ENCODE data around the gene ZBTB17. TPM values are rescaled to one million over a fixed set of nuclear protein-coding genes. Genes with fewer than 3 reads are reported as not detected.

The ZBTB17 gene
- total and polyA plus RNA-seq, 2 of the 8 experiments (the other 6 are each of a cell fraction or from before 2014, with no cell fraction given): 24.7 to 36.2 TPM

DNA sequence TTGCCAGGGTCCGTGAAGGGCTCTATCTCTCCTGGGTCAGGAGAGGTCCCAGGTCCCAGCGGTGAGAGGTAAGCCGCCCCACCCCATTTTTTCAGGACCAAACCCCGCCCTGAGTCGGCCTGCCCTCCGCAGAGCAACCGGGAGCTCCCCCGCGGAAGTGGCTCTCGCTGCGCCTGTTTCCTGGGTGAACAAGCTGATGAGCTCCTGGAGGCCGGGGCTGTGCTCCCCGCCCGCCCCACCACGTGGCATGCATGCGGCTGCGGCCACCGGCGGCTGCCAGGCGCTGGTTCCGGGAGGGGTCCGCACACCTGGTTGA, 32.0 kb downstream of the ZBTB17 start:
- H3K27ac ChIP-seq (ENCODE audit: low read depth, low read length): no peak overlapping the region
- H3K18ac ChIP-seq (ENCODE audit: extremely low read depth, low read length): no peak overlapping the region
- H3K36me3 ChIP-seq (ENCODE audit: control insufficient read depth in 2 of 4, insufficient read depth in 4 of 4, low read length in 3 of 4): peaks cover 6 to 37% (median 24%) of the 10 kb centered on the region in 4 experiments; a peak in 7 of 8 replicates
- H4K5ac ChIP-seq (ENCODE audit: insufficient read length, low read depth, low read length): no peak overlapping the region
- no peak overlapping the region for H2BK120ac ChIP-seq (replicated peaks; ENCODE audit: low read depth, low read length)
- H3K9ac ChIP-seq (replicated peaks in 1 of 4; ENCODE audit: extremely low read depth in 1 of 4, low read depth in 3 of 4, low read length in 3 of 4): no peak overlapping the region
- no peak for DNase-seq (ENCODE audit: low read depth in 1 of 2, low spot score in 2 of 2)
- H2AK5ac ChIP-seq (ENCODE audit: low read depth, low read length): no peak overlapping the region
- no peaks in the 10 kb centered on the region for H3K79me2 ChIP-seq (ENCODE audit: control insufficient read depth in 1 of 2, insufficient read depth in 2 of 2, low read length in 2 of 2)
- CTCF ChIA-PET (ENCODE audit: partially characterized antibody): interaction anchor here (0.5 to 2.4 kb wide), 7 partner anchors 12 to 153 kb away, joined by 3 to 8 read pairs (median 3); no protein-coding TSS in a partner anchor
- FAIRE-seq: no peak
- no peak overlapping the region for H3K4me3 ChIP-seq (ENCODE audit: extremely low read depth in 1 of 4, insufficient read depth in 2 of 4, low read depth in 3 of 4, low read length in 4 of 4)
- no peaks in the 10 kb centered on the region for H3K9me3 ChIP-seq (ENCODE audit: insufficient read depth in 2 of 2, low read depth in 1 of 2, low read length in 1 of 2)
- no peak overlapping the region for H3K14ac ChIP-seq (ENCODE audit: insufficient read length)
- H3K23me2 ChIP-seq (ENCODE audit: low read depth, low read length): no peaks in the 10 kb centered on the region
- no peak overlapping the region for H3K56ac ChIP-seq (replicated peaks; ENCODE audit: insufficient read length, low read depth, low read length)
- H4K91ac ChIP-seq (replicated peaks; ENCODE audit: insufficient read length, low read length): no peak overlapping the region
- no peaks in the 10 kb centered on the region for H3K27me3 ChIP-seq (replicated peaks in 1 of 4; ENCODE audit: control insufficient read depth in 3 of 4, extremely low read depth in 1 of 4, insufficient read depth in 3 of 4, low read length in 3 of 4)
- no peaks in the 10 kb centered on the region; the same call in 1 of the 2 replicates for H3K79me1 ChIP-seq (ENCODE audit: low read depth, low read length)
- no peak overlapping the region for H2BK12ac ChIP-seq (ENCODE audit: low read depth, low read length)
- no peak overlapping the region for H3K4me2 ChIP-seq (ENCODE audit: insufficient read depth in 1 of 2, low read depth in 2 of 2, low read length in 2 of 2)
- no peak overlapping the region for H2BK5ac ChIP-seq (ENCODE audit: low read depth, low read length)
- H2BK15ac ChIP-seq (ENCODE audit: low read length): no peak overlapping the region
- H2AFZ ChIP-seq (ENCODE audit: low read length): no peak overlapping the region
- H3K4me1 ChIP-seq (replicated peaks in 1 of 4; ENCODE audit: control insufficient read depth in 3 of 4, insufficient read depth in 4 of 4, low read length in 3 of 4): peaks cover 0 to 10% (median under 1%) of the 10 kb centered on the region in 4 experiments; a peak in 5 of 7 replicates
- POLR2A ChIA-PET (ENCODE audit: partially characterized antibody): interaction anchor here (1.5 kb wide), 1 partner anchor 158 kb away, joined by 3 read pairs; no protein-coding TSS in a partner anchor
- H3K23ac ChIP-seq (ENCODE audit: insufficient read length): no peak overlapping the region
- 94% methylated on average over 22 of the region's 22 CpGs; no CpG with 5 or more reads in 1 of the 2 experiments for WGBS, 2 experiments (ENCODE audit: extremely low coverage in 1 of 2, insufficient coverage in 1 of 2, insufficient read length in 1 of 2, insufficient replicate concordance in 2 of 2, low coverage in 1 of 2, low lambda C conversion rate in 2 of 2, missing lambda C conversion rate in 1 of 2)
- H3K4ac ChIP-seq (replicated peaks; ENCODE audit: insufficient read length, low read depth, low read length): no peak overlapping the region
- H2BK20ac ChIP-seq (ENCODE audit: low read length): no peak overlapping the region
- peaks cover 2 to 15% of the 10 kb centered on the region in 2 experiments for H4K20me1 ChIP-seq (replicated peaks in 1 of 2; ENCODE audit: control insufficient read depth in 1 of 2, insufficient read depth in 2 of 2, low read length in 2 of 2)
- H4K8ac ChIP-seq (ENCODE audit: extremely low read depth, insufficient read depth, low read length): no peak overlapping the region
- TF ChIP-seq GABPA (IDR thresholded peaks at IDR 0.05; ENCODE audit: borderline replicate concordance, insufficient read depth, low read length): no peak
- no peak for TF ChIP-seq ZNF274 (IDR thresholded peaks at IDR 0.05; ENCODE audit: borderline replicate concordance, extremely low read depth, low read length)
- TF ChIP-seq POU5F1 (IDR thresholded peaks at IDR 0.05; ENCODE audit: low read depth, low read length): no peak
- no peak for TF ChIP-seq RXRA (IDR thresholded peaks at IDR 0.05; ENCODE audit: insufficient read depth, low read depth, low read length)
- no peak for TF ChIP-seq RNF2 (IDR thresholded peaks at IDR 0.05; ENCODE audit: borderline replicate concordance, low read depth, low read length, missing control alignments, poor library complexity, severe bottlenecking)
- no peak for TF ChIP-seq HDAC2 (IDR thresholded peaks at IDR 0.05; ENCODE audit: borderline replicate concordance in 1 of 2, low read depth in 2 of 2, low read length in 2 of 2)
- no peak for TF ChIP-seq ASH2L (IDR thresholded peaks at IDR 0.05; ENCODE audit: low read length)
- TF ChIP-seq CTBP2 (IDR thresholded peaks at IDR 0.05; ENCODE audit: borderline replicate concordance, insufficient read depth, insufficient read length, low read length): no peak
- TF ChIP-seq KDM4A (IDR thresholded peaks at IDR 0.05; ENCODE audit: low read depth, low read length, severe bottlenecking): no peak
- TF ChIP-seq CEBPB (IDR thresholded peaks at IDR 0.05; ENCODE audit: low read depth, low read length): no peak
- TF ChIP-seq BACH1 (IDR thresholded peaks at IDR 0.05; ENCODE audit: low read length): no peak
- TF ChIP-seq SP1 (IDR thresholded peaks at IDR 0.05; ENCODE audit: low read depth, low read length): no peak
- TF ChIP-seq SIN3A (conservative IDR thresholded peaks at IDR 0.05 in 1 of 2, IDR thresholded peaks at IDR 0.05 in 1 of 2; ENCODE audit: low read depth in 1 of 2, low read length in 2 of 2): no peak
- no peak for TF ChIP-seq NRF1 (IDR thresholded peaks at IDR 0.05; ENCODE audit: low read depth, low read length)

Measured in H1 (cell line).